Erythroblast (primary cell): Measurements from ENCODE around the gene NCR2.
"Not testable (repeated sequence)": the region's sequence is repeated elsewhere in the genome, so short reads cannot be mapped to it uniquely, and the experiment has no call there.

ENCODE experiments used
- GATA1 ChIP-seq: IDR thresholded peaks from 2 replicates; pipeline ENCODE4 v1.6.1; 2011; ENCODE audit warnings: low read depth, mild to moderate bottlenecking, control low read depth, low read length, moderate library complexity
- POLR2A ChIP-seq: IDR thresholded peaks from 2 replicates; pipeline ENCODE4 v1.6.1; 2011; ENCODE audit warnings: mild to moderate bottlenecking, low read length

DNA sequence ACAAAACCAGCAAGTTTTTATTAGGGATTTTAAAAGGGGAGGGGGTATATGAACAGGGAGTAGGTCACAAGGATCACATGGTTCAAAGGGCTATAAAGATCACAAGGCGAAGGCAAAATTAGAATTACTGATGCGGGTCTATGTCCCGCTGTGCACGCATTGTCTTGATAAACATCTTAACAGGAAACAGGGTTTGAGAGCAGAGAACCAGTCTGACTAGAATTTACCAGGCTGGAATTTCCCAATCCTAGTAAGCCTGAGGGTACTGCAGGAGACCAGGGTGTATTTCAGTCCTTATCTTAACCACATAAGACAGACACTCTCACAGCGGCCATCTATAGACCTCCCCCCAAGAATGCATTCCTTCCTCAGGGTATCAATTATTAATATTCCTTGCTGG, 38.2 kb upstream of the NCR2 start:
- TF ChIP-seq POLR2A, GATA1: not testable (repeated sequence)
